ENCODE results near the gene ASPRV1. TPM values are rescaled to one million over a fixed set of nuclear protein-coding genes. Genes with fewer than 3 reads are reported as not detected.

The ASPRV1 gene
- polyA plus RNA-seq, 2 of the 4 experiments (the other 2 are of a cell fraction) = 0.36 TPM

DNA sequence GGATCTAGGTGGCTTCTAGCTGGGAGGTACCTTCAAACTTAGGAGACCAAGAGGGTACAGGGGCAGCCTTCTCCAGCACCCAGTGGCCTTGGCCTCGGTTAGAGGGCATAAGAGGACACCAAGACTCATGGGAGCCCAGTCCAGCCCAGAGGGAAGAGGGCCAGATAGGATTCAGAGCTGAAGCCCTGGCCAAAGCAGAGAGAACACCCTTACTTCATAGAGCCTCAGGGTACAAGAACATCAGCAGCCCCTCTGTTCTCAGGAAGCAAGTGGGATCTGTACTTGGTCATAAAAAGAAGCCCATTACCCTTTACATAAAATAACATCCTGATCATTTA lies 45.0 kb upstream of the ASPRV1 start:
- Histone ChIP-seq H3K9me3 (no peaks in the 10 kb centered on the region), H3K27ac (no peak overlapping the region), H3K4me2 (no peak overlapping the region), H3K4me1 (no peaks in the 10 kb centered on the region), H3K4me3 (no peak overlapping the region)
- CTCF ChIA-PET = no interaction called here
- ATAC-seq = no peak
- POLR2A ChIA-PET = no interaction called here
- DNase-seq (ENCODE audit: low read depth in 1 of 2, low spot score in 1 of 2) = no peak
- FAIRE-seq = no peak
- TF ChIP-seq GATA3 (IDR thresholded peaks at IDR 0.05; ENCODE audit: borderline replicate concordance) (no peak), TFCP2L1 (CRISPR knock-in tag; IDR thresholded peaks at IDR 0.05) (no peak), RFX5 (IDR thresholded peaks at IDR 0.05) (no peak), HEYL (CRISPR knock-in tag; IDR thresholded peaks at IDR 0.05) (no peak), ZC3H11A (IDR thresholded peaks at IDR 0.05) (no peak), TP53 (CRISPR knock-in tag; IDR thresholded peaks at IDR 0.05) (no peak), EP300 (IDR thresholded peaks at IDR 0.05) (no peak), RARB (CRISPR knock-in tag; IDR thresholded peaks at IDR 0.05) (no peak), MAZ (IDR thresholded peaks at IDR 0.05; ENCODE audit: borderline replicate concordance, low read depth, low read length) (no peak)
- TF ChIP-seq, protein P1, sequence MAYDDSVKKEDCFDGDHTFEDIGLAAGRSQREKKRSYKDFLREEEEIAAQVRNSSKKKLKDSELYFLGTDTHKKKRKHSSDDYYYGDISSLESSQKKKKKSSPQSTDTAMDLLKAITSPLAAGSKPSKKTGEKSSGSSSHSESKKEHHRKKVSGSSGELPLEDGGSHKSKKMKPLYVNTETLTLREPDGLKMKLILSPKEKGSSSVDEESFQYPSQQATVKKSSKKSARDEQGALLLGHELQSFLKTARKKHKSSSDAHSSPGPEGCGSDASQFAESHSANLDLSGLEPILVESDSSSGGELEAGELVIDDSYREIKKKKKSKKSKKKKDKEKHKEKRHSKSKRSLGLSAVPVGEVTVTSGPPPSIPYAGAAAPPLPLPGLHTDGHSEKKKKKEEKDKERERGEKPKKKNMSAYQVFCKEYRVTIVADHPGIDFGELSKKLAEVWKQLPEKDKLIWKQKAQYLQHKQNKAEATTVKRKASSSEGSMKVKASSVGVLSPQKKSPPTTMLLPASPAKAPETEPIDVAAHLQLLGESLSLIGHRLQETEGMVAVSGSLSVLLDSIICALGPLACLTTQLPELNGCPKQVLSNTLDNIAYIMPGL (CRISPR knock-in tag; IDR thresholded peaks at IDR 0.05; ENCODE audit: borderline replicate concordance) = no peak
- TF ChIP-seq, protein P2, sequence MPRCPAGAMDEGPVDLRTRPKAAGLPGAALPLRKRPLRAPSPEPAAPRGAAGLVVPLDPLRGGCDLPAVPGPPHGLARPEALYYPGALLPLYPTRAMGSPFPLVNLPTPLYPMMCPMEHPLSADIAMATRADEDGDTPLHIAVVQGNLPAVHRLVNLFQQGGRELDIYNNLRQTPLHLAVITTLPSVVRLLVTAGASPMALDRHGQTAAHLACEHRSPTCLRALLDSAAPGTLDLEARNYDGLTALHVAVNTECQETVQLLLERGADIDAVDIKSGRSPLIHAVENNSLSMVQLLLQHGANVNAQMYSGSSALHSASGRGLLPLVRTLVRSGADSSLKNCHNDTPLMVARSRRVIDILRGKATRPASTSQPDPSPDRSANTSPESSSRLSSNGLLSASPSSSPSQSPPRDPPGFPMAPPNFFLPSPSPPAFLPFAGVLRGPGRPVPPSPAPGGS (IDR thresholded peaks at IDR 0.05) = no peak
- TF ChIP-seq, protein P3, sequence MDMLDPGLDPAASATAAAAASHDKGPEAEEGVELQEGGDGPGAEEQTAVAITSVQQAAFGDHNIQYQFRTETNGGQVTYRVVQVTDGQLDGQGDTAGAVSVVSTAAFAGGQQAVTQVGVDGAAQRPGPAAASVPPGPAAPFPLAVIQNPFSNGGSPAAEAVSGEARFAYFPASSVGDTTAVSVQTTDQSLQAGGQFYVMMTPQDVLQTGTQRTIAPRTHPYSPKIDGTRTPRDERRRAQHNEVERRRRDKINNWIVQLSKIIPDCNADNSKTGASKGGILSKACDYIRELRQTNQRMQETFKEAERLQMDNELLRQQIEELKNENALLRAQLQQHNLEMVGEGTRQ (IDR thresholded peaks at IDR 0.05) = no peak
- TF ChIP-seq, protein P4, sequence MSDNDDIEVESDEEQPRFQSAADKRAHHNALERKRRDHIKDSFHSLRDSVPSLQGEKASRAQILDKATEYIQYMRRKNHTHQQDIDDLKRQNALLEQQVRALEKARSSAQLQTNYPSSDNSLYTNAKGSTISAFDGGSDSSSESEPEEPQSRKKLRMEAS (IDR thresholded peaks at IDR 0.05) = no peak
- TF ChIP-seq, protein P5, sequence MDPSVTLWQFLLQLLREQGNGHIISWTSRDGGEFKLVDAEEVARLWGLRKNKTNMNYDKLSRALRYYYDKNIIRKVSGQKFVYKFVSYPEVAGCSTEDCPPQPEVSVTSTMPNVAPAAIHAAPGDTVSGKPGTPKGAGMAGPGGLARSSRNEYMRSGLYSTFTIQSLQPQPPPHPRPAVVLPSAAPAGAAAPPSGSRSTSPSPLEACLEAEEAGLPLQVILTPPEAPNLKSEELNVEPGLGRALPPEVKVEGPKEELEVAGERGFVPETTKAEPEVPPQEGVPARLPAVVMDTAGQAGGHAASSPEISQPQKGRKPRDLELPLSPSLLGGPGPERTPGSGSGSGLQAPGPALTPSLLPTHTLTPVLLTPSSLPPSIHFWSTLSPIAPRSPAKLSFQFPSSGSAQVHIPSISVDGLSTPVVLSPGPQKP (IDR thresholded peaks at IDR 0.05; ENCODE audit: low read depth, low read length) = no peak
- WGBS (ENCODE audit: missing lambda C conversion rate) = 0% methylated on average over 1 of the region's 1 CpG

DNA sequence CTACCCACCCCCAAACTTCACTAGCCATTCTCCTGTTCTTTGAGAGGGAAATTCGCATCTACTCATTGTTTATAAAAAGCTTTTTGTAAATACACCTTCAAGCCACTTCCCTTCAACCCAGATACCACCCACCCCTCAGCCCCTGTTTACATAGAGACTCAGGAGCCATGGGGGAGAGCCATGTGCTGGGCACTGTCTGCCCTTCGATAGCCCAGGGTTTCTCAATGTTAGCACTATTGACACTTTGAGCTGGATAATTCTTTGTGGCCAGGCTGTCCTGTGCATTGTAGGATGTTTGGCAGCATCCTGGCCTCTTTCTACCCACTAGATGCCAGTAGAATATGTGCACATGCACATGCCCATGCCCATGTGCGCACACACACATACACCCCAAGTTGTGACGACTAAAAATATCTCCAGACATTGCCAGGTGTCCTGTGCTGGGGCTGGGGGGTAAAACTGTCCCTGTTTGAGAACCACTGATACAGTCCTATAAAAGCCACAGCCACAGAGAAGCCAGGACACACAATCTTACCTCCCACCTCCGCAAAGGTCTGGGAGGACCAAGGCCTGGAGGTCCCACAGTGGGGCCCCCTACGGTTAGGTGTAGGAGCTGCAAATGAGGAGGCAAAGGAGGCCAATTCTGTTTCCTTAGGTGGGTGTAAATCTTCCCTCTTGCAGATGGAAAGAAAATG lies 44.5 kb upstream of the ASPRV1 start:
- FAIRE-seq = no peak
- Histone ChIP-seq H3K27ac (no peak overlapping the region), H3K4me2 (no peak overlapping the region)

More for the DNA sequence above, 44.5 kb upstream of the ASPRV1 start:
- ChIA-PET CTCF (interaction anchor here (1.1 to 1.6 kb wide), 2 partner anchors 8 to 12 kb away, joined by 3 to 4 read pairs; no protein-coding TSS in a partner anchor), POLR2A (no interaction called here)
- WGBS (ENCODE audit: missing lambda C conversion rate) = 64% methylated on average over 6 of the region's 6 CpGs
- Histone ChIP-seq H3K4me1 (no peaks in the 10 kb centered on the region), H3K4me3 (no peak overlapping the region), H3K9me3 (no peaks in the 10 kb centered on the region)
- ATAC-seq = peak in 1 of 2 experiments; percentile 47; a peak in 3 of 6 replicates
- TF ChIP-seq FOSL2 (IDR thresholded peaks at IDR 0.05) (no peak), FOSL2 (CRISPR knock-in tag; IDR thresholded peaks at IDR 0.05) (no peak), KDM5A (IDR thresholded peaks at IDR 0.05) (no peak), RFX5 (IDR thresholded peaks at IDR 0.05) (no peak), ESRRA (IDR thresholded peaks at IDR 0.05; ENCODE audit: borderline replicate concordance, low read length) (no peak), MAFK (IDR thresholded peaks at IDR 0.05; ENCODE audit: partially characterized antibody) (no peak), NR3C1 (IDR thresholded peaks at IDR 0.05) (no peak), CHD2 (IDR thresholded peaks at IDR 0.05; ENCODE audit: low read length, partially characterized antibody) (no peak)
- TF ChIP-seq, protein P4 (IDR thresholded peaks at IDR 0.05) = no peak
- DNase-seq (ENCODE audit: low read depth in 1 of 2, low spot score in 1 of 2) = no peak
